HG03066 (cell line): Measurements from ENCODE around the gene ALPL.
"Not testable (repeated sequence)": the region's sequence is repeated elsewhere in the genome, so short reads cannot be mapped to it uniquely, and the experiment has no call there.

ENCODE experiments used
- ATAC-seq: cut with Tn5 transposase; IDR thresholded peaks from one replicate; pipeline ENCODE4 v1.9.1; 2021; ENCODE audit warnings: low read depth; ENCODE audit not compliant: unreplicated experiment

ALPL gene

GRCh38 chr1:21509351-21510112 is at the start of gene ALPL:
TSS of gene ALPL (plus strand) at chr1:21509423. CDS start at chr1:21554082, 44,659 bp downstream.
- ATAC-seq, result no peak

- ATAC-seq, result not testable (repeated sequence)
These were observed 44.1 kb upstream of the ALPL start for GRCh38 chr1:21465127-21465526.

- ATAC-seq, result not testable (repeated sequence)
These were observed 41.3 kb upstream of the ALPL start for GRCh38 chr1:21467946-21468345.

- no peak for ATAC-seq
These were observed 40.6 kb upstream of the ALPL start for GRCh38 chr1:21468599-21468998.

- no peak for ATAC-seq
These were observed 39.6 kb upstream of the ALPL start for GRCh38 chr1:21469581-21469980.

- ATAC-seq, result no peak
These were observed 36.4 kb upstream of the ALPL start for GRCh38 chr1:21472861-21473260.

- no peak for ATAC-seq
These were observed 30.9 kb upstream of the ALPL start for GRCh38 chr1:21478356-21478755.

- not testable (repeated sequence) for ATAC-seq
These were observed 25.3 kb upstream of the ALPL start for GRCh38 chr1:21483881-21484280.

- no peak for ATAC-seq
These were observed 20.1 kb upstream of the ALPL start for GRCh38 chr1:21489146-21489545.

- ATAC-seq, result no peak
These were observed 18.3 kb upstream of the ALPL start for GRCh38 chr1:21490774-21491487.

GRCh38 chr1:21491488-21492355 is 17.5 kb upstream of the ALPL start:
- ATAC-seq, result no peak

- ATAC-seq, result no peak
These were observed 16.9 kb upstream of the ALPL start for GRCh38 chr1:21492356-21492625.

GRCh38 chr1:21494196-21494595 is 15.0 kb upstream of the ALPL start:
- no peak for ATAC-seq

- no peak for ATAC-seq
These were observed 13.9 kb upstream of the ALPL start for GRCh38 chr1:21495225-21495820.

GRCh38 chr1:21496063-21496462 is 13.2 kb upstream of the ALPL start:
- ATAC-seq, result no peak

- ATAC-seq, result no peak
These were observed 12.3 kb upstream of the ALPL start for GRCh38 chr1:21496886-21497285.

GRCh38 chr1:21497466-21498061 is 11.7 kb upstream of the ALPL start:
- ATAC-seq, result no peak

- no peak for ATAC-seq
These were observed 9.8 kb upstream of the ALPL start for GRCh38 chr1:21499283-21499950.

- no peak for ATAC-seq
These were observed 5.4 kb upstream of the ALPL start for GRCh38 chr1:21503706-21504377.
